ENCODE measurements around the gene DHH. TPM values are rescaled to one million over a fixed set of nuclear protein-coding genes. Genes with fewer than 3 reads are reported as not detected.

Gene DHH
- total RNA-seq, 1 experiment from 2014 or later: not detected

DNA sequence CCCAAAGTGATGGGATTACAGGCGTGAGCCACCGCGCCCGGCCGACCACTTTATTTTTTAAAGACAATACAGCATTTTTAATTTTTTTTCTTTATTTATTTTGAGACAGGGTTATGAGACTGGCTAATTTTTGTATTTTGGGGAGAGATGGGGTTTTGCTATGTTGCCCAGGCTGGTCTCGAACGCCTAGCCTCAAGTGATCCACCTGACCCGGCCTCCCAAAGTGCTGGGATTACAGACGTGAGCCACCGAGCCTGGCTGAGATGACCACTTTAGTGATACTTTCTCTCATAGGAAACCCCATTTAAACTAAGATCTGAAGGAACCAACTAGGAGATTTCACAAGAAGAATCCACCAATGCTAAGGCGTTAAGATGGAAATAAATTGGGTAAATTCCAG lies 23.6 kb downstream of the DHH start:
- no peaks in the 10 kb centered on the region for H3K36me3 Mint-ChIP-seq (ENCODE audit: insufficient read depth, unreplicated experiment)
- no TSS peak for BruUV-seq (replicated peaks)
- ChIA-PET POLR2A (interaction anchor here (1.4 to 1.8 kb wide), 4 partner anchors 11 to 60 kb away, joined by 3 to 30 read pairs (median 4); partner anchors contain the start of gene TUBA1B), CTCF (interaction anchor here (0.7 to 1.0 kb wide), 4 partner anchors 11 to 38 kb away, joined by 4 to 7 read pairs (median 5); no protein-coding TSS in a partner anchor)
- H3K27me3 Mint-ChIP-seq (ENCODE audit: insufficient read depth, unreplicated experiment): no peaks in the 10 kb centered on the region
- H3K9me3 Mint-ChIP-seq (ENCODE audit: unreplicated experiment): no peaks in the 10 kb centered on the region
- intact Hi-C loops (cut with micrococcal nuclease): no loop called here
- no peak for DNase-seq (ENCODE audit: unreplicated experiment)
- no peak overlapping the region for H3K4me3 Mint-ChIP-seq (ENCODE audit: unreplicated experiment)
- peaks cover 18% of the 10 kb centered on the region for H3K4me1 Mint-ChIP-seq (ENCODE audit: insufficient read depth, unreplicated experiment)
- no peak overlapping the region for H3K27ac Mint-ChIP-seq (ENCODE audit: low read depth, unreplicated experiment)
- TF ChIP-seq, protein P1, sequence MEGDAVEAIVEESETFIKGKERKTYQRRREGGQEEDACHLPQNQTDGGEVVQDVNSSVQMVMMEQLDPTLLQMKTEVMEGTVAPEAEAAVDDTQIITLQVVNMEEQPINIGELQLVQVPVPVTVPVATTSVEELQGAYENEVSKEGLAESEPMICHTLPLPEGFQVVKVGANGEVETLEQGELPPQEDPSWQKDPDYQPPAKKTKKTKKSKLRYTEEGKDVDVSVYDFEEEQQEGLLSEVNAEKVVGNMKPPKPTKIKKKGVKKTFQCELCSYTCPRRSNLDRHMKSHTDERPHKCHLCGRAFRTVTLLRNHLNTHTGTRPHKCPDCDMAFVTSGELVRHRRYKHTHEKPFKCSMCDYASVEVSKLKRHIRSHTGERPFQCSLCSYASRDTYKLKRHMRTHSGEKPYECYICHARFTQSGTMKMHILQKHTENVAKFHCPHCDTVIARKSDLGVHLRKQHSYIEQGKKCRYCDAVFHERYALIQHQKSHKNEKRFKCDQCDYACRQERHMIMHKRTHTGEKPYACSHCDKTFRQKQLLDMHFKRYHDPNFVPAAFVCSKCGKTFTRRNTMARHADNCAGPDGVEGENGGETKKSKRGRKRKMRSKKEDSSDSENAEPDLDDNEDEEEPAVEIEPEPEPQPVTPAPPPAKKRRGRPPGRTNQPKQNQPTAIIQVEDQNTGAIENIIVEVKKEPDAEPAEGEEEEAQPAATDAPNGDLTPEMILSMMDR (IDR thresholded peaks at IDR 0.05; ENCODE audit: unreplicated experiment): no peak

DNA sequence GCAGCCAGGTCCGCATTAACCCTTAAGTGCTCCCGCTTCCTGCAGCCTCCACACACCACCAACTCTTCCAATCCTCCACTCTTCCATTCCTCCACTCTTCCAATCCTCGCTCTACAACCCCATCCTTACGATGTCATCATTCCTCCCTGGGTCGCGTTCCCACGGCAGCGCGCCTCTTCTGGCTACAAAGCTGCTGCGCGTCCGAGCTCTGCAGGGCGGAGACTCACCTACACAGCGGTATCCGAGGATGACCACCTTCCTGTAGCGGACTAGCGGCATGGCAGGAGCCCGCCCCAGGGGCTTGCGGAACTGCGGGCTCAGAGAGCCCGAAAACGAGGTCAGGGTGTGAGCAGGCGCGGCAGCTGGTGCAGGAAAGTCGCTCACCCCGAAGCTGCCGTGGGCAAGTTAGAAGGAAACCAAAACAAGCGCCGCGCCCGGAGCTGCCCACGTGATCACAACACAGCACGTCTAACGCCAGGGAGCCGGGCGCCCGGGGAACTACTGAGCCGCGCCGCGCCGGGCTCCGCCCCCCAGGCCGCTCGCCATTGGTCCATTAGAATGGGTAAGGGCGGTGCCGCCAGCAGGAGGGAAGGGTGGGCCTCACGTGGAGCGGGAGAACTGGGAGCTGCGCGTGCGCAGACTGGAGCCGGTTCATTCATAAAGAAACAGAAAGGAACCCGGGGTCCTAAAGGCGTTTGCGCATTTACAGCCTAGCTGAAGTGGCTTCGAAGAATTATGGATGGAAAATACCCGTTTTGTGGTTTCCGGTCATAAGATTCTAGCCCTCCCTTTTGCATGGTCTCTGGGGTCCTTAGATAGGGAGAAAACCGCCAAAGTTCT lies 24.9 kb downstream of the DHH start, which contains the start of gene RHEBL1:
RHEBL1 (minus strand) TSS at position 473 of the 840 bp plus-strand sequence; CDS start at position 279, 194 bp downstream.
- Mint-ChIP-seq H3K4me3 (ENCODE audit: unreplicated experiment) (peak within 1 kb of the TSS; percentile 83), H3K4me1 (ENCODE audit: insufficient read depth, unreplicated experiment) (peaks cover 18% of the 10 kb centered on the region), H3K36me3 (ENCODE audit: insufficient read depth, unreplicated experiment) (no peaks in the 10 kb centered on the region), H3K9me3 (ENCODE audit: unreplicated experiment) (no peaks in the 10 kb centered on the region), H3K27ac (ENCODE audit: low read depth, unreplicated experiment) (peak within 1 kb of the TSS; percentile 73), H3K27me3 (ENCODE audit: insufficient read depth, unreplicated experiment) (no peaks in the 10 kb centered on the region)
- TF ChIP-seq, protein P1 (IDR thresholded peaks at IDR 0.05; ENCODE audit: unreplicated experiment): no peak
- intact Hi-C loops (cut with micrococcal nuclease): loop anchor here (2.0 to 10.0 kb wide), 2 partner anchors 19 to 195 kb away; partner anchors contain the start of gene TUBA1C
- no TSS peak for BruUV-seq (replicated peaks)
- POLR2A ChIA-PET: interaction anchor here (0.5 to 2.7 kb wide), 14 partner anchors 9 to 215 kb away, joined by 3 to 30 read pairs (median 6); partner anchors contain the start of genes KMT2D, LMBR1L, TUBA1A and TUBA1B
- CTCF ChIA-PET: interaction anchor here (0.6 to 1.3 kb wide), 9 partner anchors 10 to 162 kb away, joined by 3 to 10 read pairs (median 5); no protein-coding TSS in a partner anchor
- DNase-seq (ENCODE audit: unreplicated experiment): peak; percentile 98

DNA sequence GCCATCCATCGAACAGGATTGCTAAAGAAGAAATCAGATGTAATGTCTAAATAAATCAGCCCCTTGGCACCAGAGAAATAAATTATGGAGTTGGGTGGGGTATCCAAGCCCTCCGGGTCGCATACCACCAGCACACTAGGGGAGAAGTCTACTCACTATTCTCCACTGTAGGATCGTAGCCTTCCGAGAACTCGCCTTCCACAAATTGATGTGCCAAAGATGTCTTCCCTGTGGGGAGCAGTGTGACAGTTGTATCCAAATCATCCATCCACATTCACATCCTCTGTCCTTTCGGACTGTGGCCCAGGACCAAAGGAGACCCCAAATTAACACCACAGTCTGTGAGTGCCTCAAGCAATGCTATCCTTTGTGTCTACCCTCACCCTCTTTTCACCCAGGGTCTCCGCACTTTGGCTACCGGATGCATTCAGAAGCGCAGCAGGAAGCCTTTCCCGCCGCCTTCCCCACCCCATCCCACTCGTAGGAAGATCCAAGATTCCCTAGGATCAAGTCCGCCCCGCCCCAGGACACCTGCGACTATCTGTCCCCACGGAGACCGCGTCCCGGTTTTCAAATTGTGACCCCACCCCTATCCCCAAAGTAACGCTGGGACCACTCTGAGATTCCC lies 25.6 kb downstream of the DHH start:
- ChIA-PET CTCF (interaction anchor here (0.7 to 2.3 kb wide), 9 partner anchors 15 to 166 kb away, joined by 3 to 10 read pairs (median 4); no protein-coding TSS in a partner anchor), POLR2A (interaction anchor here (1.2 to 2.7 kb wide), 10 partner anchors 9 to 196 kb away, joined by 3 to 30 read pairs (median 8); partner anchors contain the start of genes KMT2D, LMBR1L, TUBA1A and TUBA1B)
- Mint-ChIP-seq H3K27me3 (ENCODE audit: insufficient read depth, unreplicated experiment) (no peaks in the 10 kb centered on the region), H3K27ac (ENCODE audit: low read depth, unreplicated experiment) (peak overlapping the region; percentile 73), H3K4me3 (ENCODE audit: unreplicated experiment) (peak overlapping the region; percentile 83), H3K4me1 (ENCODE audit: insufficient read depth, unreplicated experiment) (peaks cover 21% of the 10 kb centered on the region), H3K9me3 (ENCODE audit: unreplicated experiment) (no peaks in the 10 kb centered on the region), H3K36me3 (ENCODE audit: insufficient read depth, unreplicated experiment) (no peaks in the 10 kb centered on the region)
- BruUV-seq (replicated peaks): no TSS peak
- intact Hi-C loops (cut with micrococcal nuclease): loop anchor here (2.0 to 10.0 kb wide), 2 partner anchors 20 to 196 kb away; partner anchors contain the start of gene TUBA1C
- DNase-seq (ENCODE audit: unreplicated experiment): no peak
- TF ChIP-seq, protein P1 (IDR thresholded peaks at IDR 0.05; ENCODE audit: unreplicated experiment): no peak

Measured in MCF 10A (cell line).